K562 (cell line): ENCODE measurements around the gene HLA-DMB. TPM values are rescaled to one million over a fixed set of nuclear protein-coding genes. Genes with fewer than 3 reads are reported as not detected.

Experiments
- EHMT2 ChIP-seq: fragments of 450-650 bp; IDR thresholded peaks from 2 replicates; pipeline ENCODE4 v1.6.1; 2018; ENCODE audit warnings: antibody characterized with exemption
- FIP1L1 ChIP-seq: fragments of 200-400 bp; formaldehyde crosslinking; IDR thresholded peaks from 2 replicates; pipeline ENCODE4 v1.6.1; 2018; ENCODE audit warnings: mild to moderate bottlenecking, low read depth, low read length; ENCODE audit not compliant: poor library complexity, severe bottlenecking
- GATAD2A ChIP-seq: fragments of 450-650 bp; IDR thresholded peaks from 2 replicates; pipeline ENCODE4 v1.6.1; 2017
- MEIS2 ChIP-seq: fragments of 450-650 bp; IDR thresholded peaks from 2 replicates; pipeline ENCODE4 v1.6.1; 2014; ENCODE audit warnings: mild to moderate bottlenecking; ENCODE audit not compliant: partially characterized antibody
- MTA2 ChIP-seq: fragments of 450-650 bp; IDR thresholded peaks from 2 replicates; pipeline ENCODE4 v1.6.1; 2016; ENCODE audit warnings: low read depth
- POU5F1 ChIP-seq: fragments of 150-350 bp; IDR thresholded peaks from 2 replicates; pipeline ENCODE4 v1.6.1; 2014; ENCODE audit warnings: borderline replicate concordance, low read length, low read depth, mild to moderate bottlenecking; ENCODE audit not compliant: partially characterized antibody
- RFX1 ChIP-seq: fragments of 450-650 bp; IDR thresholded peaks from 2 replicates; pipeline ENCODE4 v1.6.1; 2016; ENCODE audit warnings: mild to moderate bottlenecking, moderate library complexity
- SPI1 ChIP-seq: IDR thresholded peaks from 2 replicates; pipeline ENCODE4 v1.6.1; 2011; ENCODE audit warnings: low read depth, low read length, control low read depth, borderline replicate concordance
- TAF1 ChIP-seq: IDR thresholded peaks from 2 replicates; pipeline ENCODE4 v1.6.1; 2011; ENCODE audit warnings: mild to moderate bottlenecking, low read length, moderate library complexity; ENCODE audit not compliant: insufficient read depth, control insufficient read depth, severe bottlenecking; ENCODE audit errors: extremely low read depth
- THRA ChIP-seq: fragments of 450-650 bp; IDR thresholded peaks from 2 replicates; pipeline ENCODE4 v1.6.1; 2017; ENCODE audit warnings: mild to moderate bottlenecking, moderate library complexity
- ZBTB2 ChIP-seq: fragments of 450-650 bp; IDR thresholded peaks from 2 replicates; pipeline ENCODE4 v1.6.1; 2016; ENCODE audit warnings: antibody characterized with exemption
- ZFP36 ChIP-seq: fragments of 150-350 bp; IDR thresholded peaks from 2 replicates; pipeline ENCODE4 v1.6.1; 2018; ENCODE audit warnings: low read length, low read depth; ENCODE audit not compliant: partially characterized antibody
- ZNF263 ChIP-seq: sonication (generic); formaldehyde crosslinking; IDR thresholded peaks from 2 replicates; pipeline ENCODE4 v1.8.0; 2022; ENCODE audit warnings: mild to moderate bottlenecking, missing genetic modification reagents, borderline replicate concordance
- polyA plus RNA-seq, 8 experiments: library from polyadenylated mRNA; depleted of rRNA in 4 of 8; stranded (reverse) in 5 of 8; unstranded in 3 of 8; fragments of >200 nt; fragmentation: Nextera tagmentation in 2 of 8; fragmentation: Illumina TruSeq in 1 of 8; extraction: Ambion mirVana in 2 of 8; extraction: Trizol in 1 of 8; gene quantifications; 2 replicates each; pipeline versions ENCODE4 v1.2.1 to v1.2.3, GENCODE V29; 2011 to 2014; ENCODE audit warnings: inconsistent platforms in 1 of 8, missing spikeins in 1 of 8
- total RNA-seq, 7 experiments: library from RNA; depleted of rRNA in 6 of 7; stranded (reverse); fragments of >200 nt in 6 of 7; fragmentation: Illumina TruSeq in 2 of 7; extraction: Trizol in 2 of 7; gene quantifications; 2 replicates each; pipeline versions ENCODE4 v1.2.1 to v1.2.3, GENCODE V29; 2011 to 2021; ENCODE audit warnings: low replicate concordance in 1 of 7
- TF ChIP-seq, protein P1 (sequence below): fragments of 450-650 bp; IDR thresholded peaks from 2 replicates; pipeline ENCODE4 v1.6.1; 2016; ENCODE audit warnings: borderline replicate concordance
- TF ChIP-seq, protein P2 (sequence below), 2 experiments: fragments of 450-650 bp in 1 of 2; IDR thresholded peaks; 2 replicates each; pipeline ENCODE4 v1.6.1; 2011 to 2017; ENCODE audit warnings: low read depth in 2 of 2, antibody characterized with exemption in 1 of 2, borderline replicate concordance in 1 of 2, low read length in 1 of 2, mild to moderate bottlenecking in 1 of 2, mixed read lengths in 1 of 2; ENCODE audit not compliant: control insufficient read depth in 1 of 2
- TF ChIP-seq, protein P3 (sequence below): fragments of 250-450 bp; sonication (Bioruptor Pico); IDR thresholded peaks from 2 replicates; pipeline ENCODE4 v1.5.1; 2021; ENCODE audit warnings: mild to moderate bottlenecking

Gene HLA-DMB
- total and polyA plus RNA-seq, 9 of the 15 experiments (the other 6 are each of a cell fraction or from before 2014, with no cell fraction given), result 0.38 TPM; not detected in 8

DNA sequence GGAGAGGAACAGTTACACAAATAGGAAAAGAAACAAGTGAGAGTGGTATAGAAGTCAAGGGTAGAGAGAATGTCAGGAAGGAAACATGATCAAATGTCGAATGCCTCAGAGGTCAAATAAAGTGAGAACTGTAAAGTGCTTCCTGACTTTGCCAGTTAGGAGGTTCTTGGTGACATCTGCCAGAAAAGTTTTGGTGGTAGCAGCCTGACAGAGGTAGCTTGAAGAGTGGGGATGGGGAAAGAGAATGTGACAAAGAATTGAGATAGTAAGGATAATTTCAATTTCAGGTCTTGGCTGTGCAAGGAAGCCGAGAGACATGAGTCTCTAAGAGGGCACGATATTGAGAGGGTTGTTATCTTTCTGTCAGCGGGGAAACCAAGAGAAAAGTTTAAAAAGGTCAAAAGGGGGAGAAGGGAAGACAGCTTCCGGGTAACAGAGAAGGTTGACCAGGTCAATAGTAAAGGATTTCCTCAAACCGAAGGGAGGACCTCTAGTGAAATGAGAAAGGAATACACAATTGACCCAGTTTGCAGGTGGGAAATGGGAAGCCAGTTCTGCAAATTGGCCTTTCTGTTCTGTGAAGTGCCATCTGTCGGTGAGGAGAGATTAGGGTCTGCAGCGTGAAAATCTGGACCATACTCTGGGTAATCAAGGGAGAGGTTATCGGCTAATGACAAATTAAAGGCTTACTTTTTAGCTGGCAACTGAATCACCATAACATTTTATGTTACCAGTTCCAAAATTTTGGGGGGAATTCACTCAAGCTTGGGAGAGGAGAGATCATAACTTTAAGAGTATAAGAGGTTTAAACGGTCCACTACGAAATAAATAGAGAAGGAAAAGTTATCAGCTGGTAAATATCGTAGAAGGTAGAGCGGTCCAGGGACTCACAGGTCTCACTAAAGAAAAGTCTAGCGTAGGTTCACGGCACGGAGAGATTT is 26.6 kb upstream of the HLA-DMB start (continued):
- TF ChIP-seq ZNF263 (no peak), POU5F1 (no peak), FIP1L1 (no peak), EHMT2 (peak; percentile 78), THRA (no peak), GATAD2A (peak; percentile 90), MTA2 (no peak; the same call in 1 of the 2 replicates), SPI1 (peak; percentile 93), TAF1 (no peak), ZBTB2 (0 out of 2 replicates have a peak, but pooled peaks have one; percentile 10), MEIS2 (no peak), RFX1 (no peak), ZFP36 (no peak)
- TF ChIP-seq, protein P1, sequence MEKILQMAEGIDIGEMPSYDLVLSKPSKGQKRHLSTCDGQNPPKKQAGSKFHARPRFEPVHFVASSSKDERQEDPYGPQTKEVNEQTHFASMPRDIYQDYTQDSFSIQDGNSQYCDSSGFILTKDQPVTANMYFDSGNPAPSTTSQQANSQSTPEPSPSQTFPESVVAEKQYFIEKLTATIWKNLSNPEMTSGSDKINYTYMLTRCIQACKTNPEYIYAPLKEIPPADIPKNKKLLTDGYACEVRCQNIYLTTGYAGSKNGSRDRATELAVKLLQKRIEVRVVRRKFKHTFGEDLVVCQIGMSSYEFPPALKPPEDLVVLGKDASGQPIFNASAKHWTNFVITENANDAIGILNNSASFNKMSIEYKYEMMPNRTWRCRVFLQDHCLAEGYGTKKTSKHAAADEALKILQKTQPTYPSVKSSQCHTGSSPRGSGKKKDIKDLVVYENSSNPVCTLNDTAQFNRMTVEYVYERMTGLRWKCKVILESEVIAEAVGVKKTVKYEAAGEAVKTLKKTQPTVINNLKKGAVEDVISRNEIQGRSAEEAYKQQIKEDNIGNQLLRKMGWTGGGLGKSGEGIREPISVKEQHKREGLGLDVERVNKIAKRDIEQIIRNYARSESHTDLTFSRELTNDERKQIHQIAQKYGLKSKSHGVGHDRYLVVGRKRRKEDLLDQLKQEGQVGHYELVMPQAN, result no peak
- TF ChIP-seq, protein P2, sequence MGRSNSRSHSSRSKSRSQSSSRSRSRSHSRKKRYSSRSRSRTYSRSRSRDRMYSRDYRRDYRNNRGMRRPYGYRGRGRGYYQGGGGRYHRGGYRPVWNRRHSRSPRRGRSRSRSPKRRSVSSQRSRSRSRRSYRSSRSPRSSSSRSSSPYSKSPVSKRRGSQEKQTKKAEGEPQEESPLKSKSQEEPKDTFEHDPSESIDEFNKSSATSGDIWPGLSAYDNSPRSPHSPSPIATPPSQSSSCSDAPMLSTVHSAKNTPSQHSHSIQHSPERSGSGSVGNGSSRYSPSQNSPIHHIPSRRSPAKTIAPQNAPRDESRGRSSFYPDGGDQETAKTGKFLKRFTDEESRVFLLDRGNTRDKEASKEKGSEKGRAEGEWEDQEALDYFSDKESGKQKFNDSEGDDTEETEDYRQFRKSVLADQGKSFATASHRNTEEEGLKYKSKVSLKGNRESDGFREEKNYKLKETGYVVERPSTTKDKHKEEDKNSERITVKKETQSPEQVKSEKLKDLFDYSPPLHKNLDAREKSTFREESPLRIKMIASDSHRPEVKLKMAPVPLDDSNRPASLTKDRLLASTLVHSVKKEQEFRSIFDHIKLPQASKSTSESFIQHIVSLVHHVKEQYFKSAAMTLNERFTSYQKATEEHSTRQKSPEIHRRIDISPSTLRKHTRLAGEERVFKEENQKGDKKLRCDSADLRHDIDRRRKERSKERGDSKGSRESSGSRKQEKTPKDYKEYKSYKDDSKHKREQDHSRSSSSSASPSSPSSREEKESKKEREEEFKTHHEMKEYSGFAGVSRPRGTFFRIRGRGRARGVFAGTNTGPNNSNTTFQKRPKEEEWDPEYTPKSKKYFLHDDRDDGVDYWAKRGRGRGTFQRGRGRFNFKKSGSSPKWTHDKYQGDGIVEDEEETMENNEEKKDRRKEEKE (IDR thresholded peaks at IDR 0.05; ENCODE audit: borderline replicate concordance in 1 of 2, control insufficient read depth in 1 of 2, low read depth in 2 of 2, low read length in 1 of 2), result peak; percentile 9 to 66; a peak in 1 of 4 replicates
- TF ChIP-seq, protein P3, sequence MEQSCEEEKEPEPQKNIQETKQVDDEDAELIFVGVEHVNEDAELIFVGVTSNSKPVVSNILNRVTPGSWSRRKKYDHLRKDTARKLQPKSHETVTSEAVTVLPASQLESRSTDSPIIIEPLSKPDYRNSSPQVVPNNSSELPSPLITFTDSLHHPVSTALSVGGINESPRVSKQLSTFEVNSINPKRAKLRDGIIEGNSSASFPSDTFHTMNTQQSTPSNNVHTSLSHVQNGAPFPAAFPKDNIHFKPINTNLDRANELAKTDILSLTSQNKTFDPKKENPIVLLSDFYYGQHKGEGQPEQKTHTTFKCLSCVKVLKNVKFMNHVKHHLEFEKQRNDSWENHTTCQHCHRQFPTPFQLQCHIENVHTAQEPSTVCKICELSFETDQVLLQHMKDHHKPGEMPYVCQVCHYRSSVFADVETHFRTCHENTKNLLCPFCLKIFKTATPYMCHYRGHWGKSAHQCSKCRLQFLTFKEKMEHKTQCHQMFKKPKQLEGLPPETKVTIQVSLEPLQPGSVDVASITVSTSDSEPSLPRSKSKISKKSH (CRISPR knock-in tag), result no peak
